ENCODE data around the gene EXOC1L. TPM values are rescaled to one million over a fixed set of nuclear protein-coding genes. Genes with fewer than 3 reads are reported as not detected.

Gene EXOC1L, protein sequence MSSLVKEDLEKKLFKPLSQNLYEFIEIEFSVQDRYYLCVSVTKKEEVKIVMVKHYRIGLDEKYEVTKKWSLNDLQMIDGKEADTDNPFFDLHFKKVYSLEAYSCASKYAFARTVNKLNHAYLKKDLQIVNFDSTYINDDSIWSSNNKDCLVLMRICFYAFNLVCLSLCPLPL
- total RNA-seq = not detected

DNA sequence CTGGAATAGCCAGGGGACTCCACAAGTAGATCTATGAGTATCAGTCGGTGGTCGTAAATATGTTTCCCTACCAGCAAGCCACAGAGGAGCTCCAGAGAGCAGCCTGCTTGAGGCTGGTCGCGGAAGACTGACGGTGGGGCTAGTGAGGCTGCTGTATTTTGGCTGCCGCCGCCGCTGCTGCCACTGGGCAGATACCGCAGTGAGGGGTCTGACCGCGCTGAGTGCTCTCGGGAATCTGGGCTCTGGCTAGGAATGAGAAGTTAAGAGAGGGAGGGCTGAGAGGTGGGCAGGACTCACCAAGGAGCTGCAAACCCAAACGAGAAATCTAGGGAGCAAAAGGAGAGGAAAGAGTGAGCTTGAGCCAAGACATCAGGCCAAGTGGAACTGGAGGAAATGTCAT, at the start of gene EXOC1L:
Gene EXOC1L (plus strand): TSS at position 157 of the 400 bp plus-strand sequence. CDS start 237 bp downstream, at position 394.

DNA sequence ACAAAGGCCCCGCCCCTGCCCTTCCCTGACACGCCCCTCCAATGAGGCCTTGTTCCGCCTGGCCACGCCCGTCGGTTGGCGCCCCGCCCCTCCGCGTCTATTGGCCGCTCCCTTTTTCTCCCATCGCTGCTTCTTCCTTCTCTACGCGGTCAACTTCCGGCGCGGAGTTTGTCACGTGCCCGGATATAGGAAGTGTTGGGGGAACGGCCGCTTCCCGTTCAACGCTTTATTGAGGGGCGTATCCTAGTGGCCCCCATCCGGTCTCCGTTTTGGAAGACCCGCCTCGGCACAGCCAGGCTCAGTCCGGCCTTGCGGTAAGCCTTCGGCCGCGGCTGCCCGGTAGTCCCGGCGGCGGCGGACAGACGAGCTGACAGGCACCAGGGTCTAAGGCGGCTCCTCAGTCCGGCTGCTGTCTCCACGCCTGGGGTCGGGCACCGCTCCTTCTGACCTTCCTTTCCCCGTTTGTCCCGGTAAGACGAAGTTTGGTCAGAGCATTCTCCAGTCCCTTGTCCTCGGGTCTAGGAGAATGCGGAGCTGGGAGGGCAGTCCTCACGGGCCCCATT, 34.0 kb downstream of the EXOC1L start, which contains the start of gene EXOC1:
Gene EXOC1 (plus strand): TSS at position 165 of the 563 bp plus-strand sequence. CDS start 4,676 bp downstream, outside the sequence.

Other genes with a start within 250 kb of the EXOC1L start
- gene PDCL2, start 227.5 kb upstream of the EXOC1L start, total RNA-seq = not detected
- gene NMU, start 183.5 kb upstream of the EXOC1L start, total RNA-seq = not detected
- 10 to 100 TPM; 30.2 to 30.9 TPM for gene EXOC1, start 33.9 kb downstream of the EXOC1L start, total RNA-seq
- gene CEP135, start 129.2 kb downstream of the EXOC1L start, total RNA-seq = 10 to 100 TPM; 18.9 to 19.3 TPM

Measured in activated naive CD4-positive, alpha-beta T cell treated with anti-CD3 and anti-CD28 coated beads, Interleukin-2, amount 10 ng/mL, durations not matched to agents 5 hours and 36 hours (primary cell).